Measurements from ENCODE around the gene ACOXL. TPM values are rescaled to one million over a fixed set of nuclear protein-coding genes. Genes with fewer than 3 reads are reported as not detected.

ACOXL gene
- total and polyA plus RNA-seq, 9 of the 15 experiments (the other 6 are each of a cell fraction or from before 2014, with no cell fraction given), result 0.31 to 0.56 TPM; not detected in 7

- no peak overlapping the region for H3K4me3 ChIP-seq
- WGBS (ENCODE audit: insufficient coverage, low coverage, missing lambda C conversion rate), result 2% methylated on average over 13 of the region's 13 CpGs
- TF ChIP-seq USF2 (CRISPR knock-in tag; IDR thresholded peaks at IDR 0.05) (peak; percentile 48), USF1 (CRISPR knock-in tag; IDR thresholded peaks at IDR 0.05) (0 out of 2 replicates have a peak, but pooled peaks have one; percentile 23), BCL6 (CRISPR knock-in tag; IDR thresholded peaks at IDR 0.05) (no peak), RAD51 (IDR thresholded peaks at IDR 0.05; ENCODE audit: borderline replicate concordance, low read depth) (peak; percentile 65; the same call in 1 of the 2 replicates), TFE3 (CRISPR knock-in tag; IDR thresholded peaks at IDR 0.05) (peak; percentile 60)
- H3K27me3 ChIP-seq (ENCODE audit: control insufficient read depth in 2 of 2, insufficient read depth in 2 of 2, low read length in 2 of 2), result peaks cover 21 to 58% of the 10 kb centered on the region in 2 experiments
- BruUV-seq (replicated peaks), result no TSS peak
- no peaks in the 10 kb centered on the region for H3K36me3 ChIP-seq (ENCODE audit: control insufficient read depth, insufficient read depth, low read length)
- in situ Hi-C loops (cut with MboI) (no loop called here), intact Hi-C loops (cut with micrococcal nuclease) (no loop called here)
- H4K20me1 ChIP-seq (replicated peaks; ENCODE audit: control insufficient read depth, insufficient read depth, low read length), result no peaks in the 10 kb centered on the region; the same call in 1 of the 2 replicates
- ATAC-seq (no peak), FAIRE-seq (no peak), DNase-seq (ENCODE audit: extremely low read depth in 1 of 4, low spot score in 3 of 4) (no peak)
- POLR2A ChIA-PET, result no interaction called here
- H3K9me3 ChIP-seq (replicated peaks; ENCODE audit: control insufficient read depth, insufficient read depth, low read depth, low read length), result no peaks in the 10 kb centered on the region
- no peak overlapping the region for H3K9ac ChIP-seq (ENCODE audit: insufficient read depth in 1 of 2, low read depth in 2 of 2, low read length in 2 of 2)
- no peak overlapping the region for H3K4me2 ChIP-seq (ENCODE audit: insufficient read depth, low read length)
- H3K27ac ChIP-seq (ENCODE audit: extremely low read depth, low read depth, low read length), result no peak overlapping the region
- CTCF ChIA-PET (ENCODE audit: low intra/inter-chr PET ratio), result no interaction called here
- no peak overlapping the region for H2AFZ ChIP-seq (ENCODE audit: low read depth, low read length)
- no peaks in the 10 kb centered on the region for H3K9me1 ChIP-seq (ENCODE audit: control insufficient read depth, insufficient read depth, low read length)
- H3K4me1 ChIP-seq (replicated peaks in 1 of 2; ENCODE audit: control insufficient read depth in 2 of 2, insufficient read depth in 2 of 2, low read length in 2 of 2), result no peaks in the 10 kb centered on the region
- H3K79me2 ChIP-seq (ENCODE audit: control insufficient read depth, insufficient read depth, low read length), result no peaks in the 10 kb centered on the region
These were observed 116.2 kb downstream of the ACOXL start for GRCh38 chr2:110848519-110849030.

All from K562 (cell line).